Measurements from ENCODE around the gene MTG2.

DNA sequence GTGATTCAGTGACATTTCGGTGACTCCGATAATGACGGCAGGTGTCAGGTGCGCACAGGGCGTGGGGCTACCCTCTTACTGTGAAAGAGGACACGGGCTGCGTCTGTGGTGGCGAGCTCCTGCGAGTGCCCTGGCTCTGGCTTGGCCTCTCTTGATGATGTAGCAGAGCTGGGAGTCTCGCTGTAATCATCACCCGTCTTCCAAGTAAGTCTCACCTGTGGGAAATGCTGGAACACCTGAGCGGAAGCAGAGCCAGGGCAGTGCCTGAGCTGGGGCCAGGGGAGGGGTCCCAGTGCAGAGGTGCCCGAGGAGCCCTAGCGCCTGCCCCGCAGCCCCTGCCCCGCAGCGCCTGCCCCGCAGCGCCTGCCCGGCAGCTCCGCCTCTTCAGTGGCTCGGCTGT, 60.3 kb downstream of the MTG2 start:
- TF ChIP-seq, protein P1, sequence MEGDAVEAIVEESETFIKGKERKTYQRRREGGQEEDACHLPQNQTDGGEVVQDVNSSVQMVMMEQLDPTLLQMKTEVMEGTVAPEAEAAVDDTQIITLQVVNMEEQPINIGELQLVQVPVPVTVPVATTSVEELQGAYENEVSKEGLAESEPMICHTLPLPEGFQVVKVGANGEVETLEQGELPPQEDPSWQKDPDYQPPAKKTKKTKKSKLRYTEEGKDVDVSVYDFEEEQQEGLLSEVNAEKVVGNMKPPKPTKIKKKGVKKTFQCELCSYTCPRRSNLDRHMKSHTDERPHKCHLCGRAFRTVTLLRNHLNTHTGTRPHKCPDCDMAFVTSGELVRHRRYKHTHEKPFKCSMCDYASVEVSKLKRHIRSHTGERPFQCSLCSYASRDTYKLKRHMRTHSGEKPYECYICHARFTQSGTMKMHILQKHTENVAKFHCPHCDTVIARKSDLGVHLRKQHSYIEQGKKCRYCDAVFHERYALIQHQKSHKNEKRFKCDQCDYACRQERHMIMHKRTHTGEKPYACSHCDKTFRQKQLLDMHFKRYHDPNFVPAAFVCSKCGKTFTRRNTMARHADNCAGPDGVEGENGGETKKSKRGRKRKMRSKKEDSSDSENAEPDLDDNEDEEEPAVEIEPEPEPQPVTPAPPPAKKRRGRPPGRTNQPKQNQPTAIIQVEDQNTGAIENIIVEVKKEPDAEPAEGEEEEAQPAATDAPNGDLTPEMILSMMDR (IDR thresholded peaks at IDR 0.05; ENCODE audit: insufficient read depth, low read depth, low read length) = no peak
- TF ChIP-seq EZH2 (IDR thresholded peaks at IDR 0.05; ENCODE audit: insufficient read depth, low read length) = no peak

Data from astrocyte (in vitro differentiated cells and primary cell).